Femur (tissue), 1 donor: ENCODE results near the gene RAPGEF2.
"Not testable (repeated sequence)": the region's sequence is repeated elsewhere in the genome, so short reads cannot be mapped to it uniquely, and the experiment has no call there.

Experiments
- DNase-seq: peaks from one replicate; pipeline ENCODE4 v3.0.0-alpha.2; 2017

The RAPGEF2 gene

DNA sequence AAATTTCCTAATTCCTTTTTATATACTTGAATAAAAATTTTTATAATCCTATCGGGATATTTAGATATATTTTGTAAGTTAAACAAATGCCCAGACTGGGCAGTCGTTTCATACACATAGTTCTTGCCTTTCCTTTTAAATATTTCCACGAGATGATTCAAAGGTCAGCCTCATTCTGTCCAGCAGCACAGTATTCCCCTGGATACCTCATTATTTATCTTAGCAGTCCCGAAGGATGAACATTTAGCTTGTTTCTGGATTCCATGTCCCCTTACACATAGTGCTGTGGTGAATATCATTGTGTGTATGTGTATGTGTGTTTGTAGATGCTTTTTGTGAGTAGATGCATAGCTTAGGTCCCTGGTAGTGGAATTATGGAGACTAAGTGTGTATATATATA is 38.3 kb downstream of the RAPGEF2 start:
- DNase-seq: no peak

- no peak for DNase-seq
Observed at GRCh38 chr4:159142241-159142640, 39.4 kb downstream of the RAPGEF2 start.

GRCh38 chr4:159142681-159143384 is 40.0 kb downstream of the RAPGEF2 start:
- DNase-seq: no peak

GRCh38 chr4:159143687-159144086 is 40.8 kb downstream of the RAPGEF2 start:
- no peak for DNase-seq

DNA sequence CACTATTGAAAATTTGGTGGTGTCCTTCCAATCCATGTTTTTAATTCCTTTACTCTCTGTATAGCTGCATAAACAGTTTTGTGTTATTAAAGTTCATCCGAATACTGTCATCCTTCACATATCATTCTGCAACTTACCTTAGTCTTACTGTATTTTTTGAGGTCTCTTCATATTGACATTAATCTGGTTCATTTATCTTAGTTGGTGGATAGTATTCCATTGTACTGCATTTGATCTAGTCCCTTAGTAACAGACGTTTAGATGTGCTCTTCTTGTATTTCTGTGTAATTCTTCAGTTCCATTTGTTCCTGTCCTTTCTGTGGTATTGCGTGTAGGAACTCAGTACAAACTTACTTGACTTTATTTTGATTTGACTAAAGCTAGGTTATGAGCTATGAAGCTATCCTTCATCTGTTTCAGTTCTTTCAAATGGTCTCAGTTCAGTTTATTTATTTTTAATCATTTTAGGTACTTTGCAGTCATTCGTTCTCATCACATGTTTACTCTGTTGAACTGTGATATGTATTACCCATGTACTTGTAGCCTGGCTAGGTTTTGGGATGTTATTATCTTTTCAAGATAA is 41.3 kb downstream of the RAPGEF2 start:
- no peak for DNase-seq

GRCh38 chr4:159145318-159145991 is 42.6 kb downstream of the RAPGEF2 start:
- DNase-seq: no peak

DNA sequence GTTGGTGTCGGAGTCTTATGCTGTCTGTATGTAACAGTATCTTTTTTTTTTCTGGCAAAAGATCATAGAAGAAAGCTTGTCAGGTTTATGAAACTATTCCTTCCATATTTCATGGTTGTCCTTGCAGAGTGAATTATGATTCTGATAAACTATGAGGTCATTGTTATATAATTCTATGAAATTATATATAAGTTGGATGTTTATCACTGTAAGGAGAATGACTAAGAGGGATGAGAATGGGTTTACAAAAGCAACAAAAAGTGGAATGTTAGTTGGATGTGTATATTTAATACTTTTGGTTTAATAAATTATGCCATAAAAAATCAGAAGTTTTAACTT is 43.1 kb downstream of the RAPGEF2 start:
- DNase-seq: no peak

DNA sequence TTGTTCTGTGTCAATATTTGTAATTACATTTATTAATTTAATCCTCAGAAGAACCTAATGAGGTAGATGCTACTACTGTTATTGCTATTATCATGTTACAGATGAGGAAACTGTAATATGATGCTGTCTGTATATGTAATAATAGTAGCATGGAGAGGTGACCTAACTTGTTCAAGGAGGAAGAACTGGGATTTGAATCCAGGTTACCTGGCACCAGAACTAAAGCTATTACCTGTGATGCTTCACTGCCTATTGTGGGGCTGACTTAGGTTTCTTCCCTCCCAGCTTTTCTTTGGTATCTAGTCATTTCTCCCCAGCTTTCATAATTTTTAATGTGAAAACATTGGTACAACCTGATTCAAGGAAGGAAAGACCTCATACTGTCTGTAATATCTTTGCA is 43.6 kb downstream of the RAPGEF2 start:
- no peak for DNase-seq

DNA sequence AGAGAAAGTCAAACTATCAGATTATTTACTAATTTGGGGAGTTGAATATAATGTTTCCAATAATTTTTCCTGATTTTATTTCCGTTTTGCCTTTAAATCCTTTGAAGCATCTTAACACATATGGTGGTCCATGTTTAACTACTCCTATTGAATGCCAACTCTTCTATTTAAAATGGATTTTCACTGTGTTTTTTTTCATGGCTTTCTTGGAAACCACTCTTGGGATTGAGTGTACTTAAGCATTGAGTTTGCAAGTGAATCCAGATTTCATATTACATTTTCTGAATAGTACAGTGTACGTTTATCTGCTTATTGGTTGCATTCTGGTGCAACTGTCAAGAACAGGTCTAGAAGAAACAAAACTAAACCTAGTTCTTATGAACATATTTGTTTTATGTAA is 45.6 kb downstream of the RAPGEF2 start:
- DNase-seq: no peak

DNA sequence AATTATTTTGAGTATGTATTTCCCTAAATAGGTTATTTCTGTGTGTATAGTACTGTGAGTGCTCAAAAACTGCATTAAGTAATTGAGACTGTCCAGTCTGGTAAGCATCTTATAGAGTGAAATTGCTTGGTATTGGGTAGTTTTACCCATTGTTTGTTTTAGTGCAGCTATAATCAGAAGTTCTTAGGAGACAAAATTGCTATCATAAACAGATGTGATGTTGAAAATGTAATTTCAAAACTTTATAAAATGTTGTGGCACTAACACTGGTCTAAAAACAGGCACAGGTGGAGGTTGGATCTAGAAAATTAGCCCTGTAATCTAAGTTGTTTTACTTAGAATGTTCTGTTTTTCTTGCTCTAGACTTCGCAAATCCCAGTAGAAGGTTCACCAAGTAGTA is 46.8 kb downstream of the RAPGEF2 start:
- no peak for DNase-seq

DNA sequence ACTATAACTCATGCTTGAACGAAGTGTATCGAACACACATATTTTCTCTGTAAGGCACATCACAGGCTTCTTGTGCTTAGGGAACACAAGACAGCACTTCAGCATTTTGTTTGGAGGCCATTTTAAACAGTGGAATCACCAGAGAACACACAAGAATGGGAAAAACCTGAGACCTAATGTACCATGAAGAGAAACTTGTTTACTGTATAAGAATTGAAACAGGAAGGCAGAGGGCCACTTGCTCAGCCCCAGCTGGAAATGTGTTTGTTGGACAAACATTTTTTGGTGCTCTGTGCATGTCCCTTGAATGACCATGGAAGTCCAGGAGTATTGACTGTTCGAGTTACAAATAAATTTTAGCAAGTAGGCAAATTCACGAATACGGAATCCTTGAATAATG is 47.5 kb downstream of the RAPGEF2 start:
- no peak for DNase-seq

- no peak for DNase-seq
Observed at GRCh38 chr4:159150821-159151390, 48.0 kb downstream of the RAPGEF2 start.

DNA sequence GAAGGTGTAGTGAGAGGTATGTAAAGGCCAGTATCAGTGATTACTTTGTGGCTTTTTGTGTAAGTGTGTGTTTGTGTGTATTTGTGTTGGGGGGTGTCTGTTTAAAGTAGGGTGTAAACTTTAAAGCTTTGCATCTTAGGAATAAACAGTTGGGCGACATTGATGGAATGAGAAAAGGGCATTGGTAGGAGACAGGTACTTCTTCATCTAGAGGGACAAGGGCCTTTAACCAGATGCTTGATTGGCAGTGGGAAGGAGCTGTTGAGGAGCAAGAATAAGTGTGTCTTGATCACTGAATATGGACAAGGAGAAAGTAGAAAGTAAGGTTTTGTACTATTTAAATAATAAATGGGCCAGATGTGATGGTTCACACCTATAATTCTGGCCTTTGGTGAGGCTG is 48.8 kb downstream of the RAPGEF2 start:
- no peak for DNase-seq

DNA sequence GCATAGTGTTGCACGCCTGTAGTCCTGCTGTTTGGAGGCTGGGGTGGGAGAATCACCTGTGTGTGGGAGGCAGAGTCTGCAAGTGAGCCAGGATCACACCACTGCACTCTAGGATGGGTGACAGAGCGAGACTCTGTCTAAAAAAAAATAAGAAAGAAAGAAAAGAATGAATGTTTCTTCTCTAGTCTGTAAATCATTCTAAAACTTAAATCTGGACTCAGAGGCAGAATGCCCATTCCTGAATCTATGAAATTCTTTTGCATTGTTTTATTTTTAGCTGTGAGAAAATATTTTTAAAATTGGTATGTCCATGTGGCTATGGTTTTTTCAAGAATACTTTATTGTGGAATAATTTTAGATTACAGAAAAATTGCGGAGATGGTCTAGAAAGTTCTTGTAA is 49.3 kb downstream of the RAPGEF2 start:
- DNase-seq: no peak

GRCh38 chr4:159153669-159154068 is 50.8 kb downstream of the RAPGEF2 start:
- DNase-seq: no peak

DNA sequence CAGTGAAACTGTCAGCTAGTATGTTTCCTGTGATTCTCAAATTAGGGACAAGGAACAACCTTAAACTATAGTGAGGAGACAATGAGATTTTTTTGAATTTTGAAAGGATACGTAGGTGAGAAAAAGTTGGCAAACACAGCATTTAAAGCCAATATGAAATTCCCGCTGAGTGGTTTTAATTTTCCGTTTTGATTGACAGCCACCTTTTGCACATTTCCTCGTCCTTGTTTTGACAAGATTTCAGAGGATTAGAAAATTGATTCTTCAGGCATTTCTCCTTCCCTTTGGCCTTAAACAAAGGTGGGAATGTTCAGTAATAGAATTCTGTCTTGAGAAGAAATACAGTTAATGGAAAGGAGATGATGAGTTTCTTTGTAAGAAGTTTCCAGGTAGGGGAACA is 52.2 kb downstream of the RAPGEF2 start:
- DNase-seq: no peak

- DNase-seq: no peak
Observed at GRCh38 chr4:159158083-159158617, 55.3 kb downstream of the RAPGEF2 start.

- DNase-seq: no peak
Observed at GRCh38 chr4:159158985-159159384, 56.1 kb downstream of the RAPGEF2 start.

- DNase-seq: no peak
Observed at GRCh38 chr4:159159611-159160010, 56.7 kb downstream of the RAPGEF2 start.

DNA sequence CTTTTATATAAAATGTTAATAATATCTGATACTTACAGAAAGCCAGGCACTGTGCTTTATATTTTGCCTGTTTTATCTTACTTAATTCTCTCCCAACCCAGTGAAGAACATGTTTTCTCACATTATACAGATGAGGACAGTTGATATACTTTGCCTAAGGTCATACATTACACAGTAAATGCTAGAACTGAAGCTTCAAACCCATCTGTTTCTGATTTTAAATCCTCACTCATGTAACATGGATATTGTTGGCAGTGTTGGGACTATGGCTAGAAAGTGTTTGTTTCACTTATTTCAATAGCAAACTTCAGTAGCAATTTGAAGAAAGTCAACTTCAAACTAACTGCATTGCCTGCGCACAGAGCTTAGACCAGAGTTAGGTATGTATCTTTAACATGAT is 57.4 kb downstream of the RAPGEF2 start:
- DNase-seq: no peak

DNA sequence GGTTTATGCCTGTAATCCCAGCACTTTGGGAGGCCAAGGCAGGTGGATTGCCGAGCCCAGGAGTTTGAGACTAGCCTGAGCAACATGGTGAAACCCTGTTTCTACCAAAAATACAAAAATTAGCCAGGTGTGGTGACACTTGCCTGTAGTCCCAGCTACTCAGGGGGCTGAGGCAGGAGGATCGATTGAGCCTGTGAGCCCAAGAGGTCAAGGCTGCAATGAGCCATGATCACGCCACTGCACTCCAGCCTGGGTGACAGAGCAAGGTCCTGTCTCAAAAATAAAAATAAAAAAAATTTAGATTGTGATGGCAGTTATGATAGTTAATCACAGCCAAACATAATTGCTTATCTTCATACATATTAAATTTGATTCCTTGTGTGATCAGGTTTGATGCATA is 58.6 kb downstream of the RAPGEF2 start:
- DNase-seq: not testable (repeated sequence)

DNA sequence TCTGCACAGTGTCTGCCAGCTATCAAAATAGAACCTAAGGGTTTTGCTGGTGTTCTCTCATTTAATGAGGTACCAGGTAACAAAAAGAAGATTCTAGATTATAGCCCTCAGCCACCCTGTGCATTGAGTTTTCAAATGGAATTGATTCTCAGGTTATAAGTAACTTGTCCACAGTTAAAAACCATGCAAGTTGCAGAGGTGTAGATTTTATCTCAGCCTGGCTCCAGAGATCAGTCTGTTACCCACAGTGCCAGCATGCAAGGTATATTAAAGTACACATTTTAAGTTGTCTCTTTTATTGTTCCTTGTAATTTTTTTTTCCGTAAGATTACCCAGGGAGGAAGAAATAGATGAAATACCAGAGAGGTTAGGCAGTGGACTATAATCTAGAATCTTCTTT is 59.7 kb downstream of the RAPGEF2 start:
- no peak for DNase-seq

DNA sequence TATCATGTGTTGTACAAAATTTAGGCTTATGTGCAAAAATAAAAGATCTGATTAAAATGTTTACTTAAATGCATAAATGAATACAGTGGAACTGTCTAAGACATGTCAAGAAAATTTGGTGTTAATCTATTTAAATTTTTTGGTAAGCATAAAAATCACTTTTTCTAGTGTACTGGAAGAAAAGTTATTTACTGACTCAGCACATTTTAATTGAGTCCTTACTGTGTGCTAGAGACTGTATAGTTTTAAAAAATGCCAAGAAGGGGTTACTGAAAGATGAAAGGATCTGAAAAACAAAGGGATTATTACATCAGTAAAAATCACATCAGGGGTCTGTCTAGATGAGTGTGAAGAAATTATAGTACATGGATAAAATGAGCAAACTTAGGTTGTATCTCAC is 60.6 kb downstream of the RAPGEF2 start:
- DNase-seq: no peak
